PC-9 (cell line): Measurements from ENCODE around the gene DAB2.

Experiments used
- EZH2 ChIP-seq: fragments of 200-600 bp; sonication (generic); IDR thresholded peaks from 2 replicates; pipeline ENCODE4 v1.8.0; 2017; ENCODE audit warnings: antibody characterized with exemption, low read depth
- TF ChIP-seq, protein P1 (sequence below): fragments of 200-600 bp; sonication (generic); conservative IDR thresholded peaks from 2 replicates; pipeline ENCODE4 v1.6.1; 2017; ENCODE audit warnings: mixed run types, antibody characterized with exemption, mild to moderate bottlenecking, moderate library complexity

DNA sequence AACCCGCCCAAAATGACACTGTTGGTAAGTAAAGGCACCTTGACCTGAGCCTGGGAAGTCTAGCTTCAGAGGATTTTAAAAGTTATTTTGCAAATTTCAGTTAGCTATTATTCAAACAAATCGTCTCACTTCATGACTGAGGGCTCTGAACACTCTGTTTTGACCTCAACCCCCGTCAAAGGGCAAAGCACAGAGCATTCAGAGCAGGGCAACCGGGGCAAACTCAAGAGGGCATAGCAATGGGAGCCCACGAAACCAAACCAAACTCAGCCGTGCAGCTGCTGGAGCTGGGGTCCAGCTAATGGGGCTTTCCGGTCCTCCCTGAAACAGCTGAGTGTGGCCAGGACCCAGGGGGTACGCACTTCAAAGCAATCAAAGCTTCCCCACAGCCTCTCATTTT lies 62.1 kb downstream of the DAB2 start:
- TF ChIP-seq, protein P1, sequence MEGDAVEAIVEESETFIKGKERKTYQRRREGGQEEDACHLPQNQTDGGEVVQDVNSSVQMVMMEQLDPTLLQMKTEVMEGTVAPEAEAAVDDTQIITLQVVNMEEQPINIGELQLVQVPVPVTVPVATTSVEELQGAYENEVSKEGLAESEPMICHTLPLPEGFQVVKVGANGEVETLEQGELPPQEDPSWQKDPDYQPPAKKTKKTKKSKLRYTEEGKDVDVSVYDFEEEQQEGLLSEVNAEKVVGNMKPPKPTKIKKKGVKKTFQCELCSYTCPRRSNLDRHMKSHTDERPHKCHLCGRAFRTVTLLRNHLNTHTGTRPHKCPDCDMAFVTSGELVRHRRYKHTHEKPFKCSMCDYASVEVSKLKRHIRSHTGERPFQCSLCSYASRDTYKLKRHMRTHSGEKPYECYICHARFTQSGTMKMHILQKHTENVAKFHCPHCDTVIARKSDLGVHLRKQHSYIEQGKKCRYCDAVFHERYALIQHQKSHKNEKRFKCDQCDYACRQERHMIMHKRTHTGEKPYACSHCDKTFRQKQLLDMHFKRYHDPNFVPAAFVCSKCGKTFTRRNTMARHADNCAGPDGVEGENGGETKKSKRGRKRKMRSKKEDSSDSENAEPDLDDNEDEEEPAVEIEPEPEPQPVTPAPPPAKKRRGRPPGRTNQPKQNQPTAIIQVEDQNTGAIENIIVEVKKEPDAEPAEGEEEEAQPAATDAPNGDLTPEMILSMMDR, result no peak
- TF ChIP-seq EZH2, result no peak
